H1 (cell line): Measurements from ENCODE around the gene SHMT2. TPM values are rescaled to one million over a fixed set of nuclear protein-coding genes. Genes with fewer than 3 reads are reported as not detected.
A peak's percentile ranks its signal among the peaks of the same experiment; 100 is the strongest.

Source experiments
- ASH2L ChIP-seq: fragments of 200-600, 300-600 bp; sonication (generic); IDR thresholded peaks from one replicate; pipeline ENCODE4 v1.7.1; 2017; ENCODE audit warnings: low read length
- CEBPB ChIP-seq: IDR thresholded peaks from 2 replicates; pipeline ENCODE4 v1.6.1; 2012; ENCODE audit warnings: low read depth, low read length
- NRF1 ChIP-seq: IDR thresholded peaks from 2 replicates; pipeline ENCODE4 v1.6.1; 2011; ENCODE audit warnings: mild to moderate bottlenecking, low read depth, low read length, improper control_type of control experiment
- POU5F1 ChIP-seq: IDR thresholded peaks from 2 replicates; pipeline ENCODE4 v1.6.1; 2011; ENCODE audit warnings: low read depth, mild to moderate bottlenecking, low read length, moderate library complexity
- RAD21 ChIP-seq, 2 experiments: IDR thresholded peaks in 1 of 2; conservative IDR thresholded peaks in 1 of 2; 2 replicates each; pipeline ENCODE4 v1.6.1; 2011; ENCODE audit warnings: low read depth in 2 of 2, low read length in 2 of 2, improper control_type of control experiment in 1 of 2, inconsistent platforms in 1 of 2, mild to moderate bottlenecking in 1 of 2, moderate library complexity in 1 of 2
- RNF2 ChIP-seq: fragments of 200-900, 300-1000 bp; sonication (generic); IDR thresholded peaks from 2 replicates; pipeline ENCODE4 v1.7.1; 2016; ENCODE audit warnings: borderline replicate concordance, low read depth, mild to moderate bottlenecking, antibody characterized with exemption, low read length; ENCODE audit not compliant: poor library complexity, severe bottlenecking; ENCODE audit errors: missing control alignments
- SUZ12 ChIP-seq: fragments of 200-600 bp; sonication (generic); IDR thresholded peaks from 2 replicates; pipeline ENCODE4 v1.6.1; 2012; ENCODE audit warnings: mild to moderate bottlenecking, inconsistent platforms, low read length, moderate library complexity, mixed read lengths
- TBP ChIP-seq: IDR thresholded peaks from 2 replicates; pipeline ENCODE4 v1.6.1; 2011; ENCODE audit warnings: low read depth, low read length, improper control_type of control experiment
- ZNF274 ChIP-seq: IDR thresholded peaks from 2 replicates; pipeline ENCODE4 v1.7.0; 2012; ENCODE audit warnings: low read length, borderline replicate concordance; ENCODE audit errors: extremely low read depth
- polyA plus RNA-seq, 7 experiments: library from polyadenylated mRNA; depleted of rRNA in 3 of 7; stranded (reverse) in 5 of 7; unstranded in 2 of 7; fragments of >200 nt in 5 of 7; fragments of 200-250 nt in 2 of 7; gene quantifications; 1 replicate in 5 of 7; 2 replicates in 1 of 7; 4 replicates in 1 of 7; pipeline versions ENCODE4 v1.2.1 to v1.2.3, GENCODE V29; 2011 to 2013; ENCODE audit warnings: missing spikeins in 2 of 7, mixed read lengths in 2 of 7
- total RNA-seq: library from RNA; stranded (reverse); fragmentation: NEBNext Ultra II Directional; extraction: Animal tissue kit (Norgen Biotek cat#: 25700); gene quantifications from 2 replicates; pipeline ENCODE4 v1.2.1, GENCODE V29; 2021
- TF ChIP-seq, protein P1 (sequence below): IDR thresholded peaks from 2 replicates; pipeline ENCODE4 v1.6.1; 2011; ENCODE audit warnings: low read length, improper control_type of control experiment

SHMT2 gene
- total and polyA plus RNA-seq, 2 of the 8 experiments (the other 6 are each of a cell fraction or from before 2014, with no cell fraction given) = 274 to 520 TPM

DNA sequence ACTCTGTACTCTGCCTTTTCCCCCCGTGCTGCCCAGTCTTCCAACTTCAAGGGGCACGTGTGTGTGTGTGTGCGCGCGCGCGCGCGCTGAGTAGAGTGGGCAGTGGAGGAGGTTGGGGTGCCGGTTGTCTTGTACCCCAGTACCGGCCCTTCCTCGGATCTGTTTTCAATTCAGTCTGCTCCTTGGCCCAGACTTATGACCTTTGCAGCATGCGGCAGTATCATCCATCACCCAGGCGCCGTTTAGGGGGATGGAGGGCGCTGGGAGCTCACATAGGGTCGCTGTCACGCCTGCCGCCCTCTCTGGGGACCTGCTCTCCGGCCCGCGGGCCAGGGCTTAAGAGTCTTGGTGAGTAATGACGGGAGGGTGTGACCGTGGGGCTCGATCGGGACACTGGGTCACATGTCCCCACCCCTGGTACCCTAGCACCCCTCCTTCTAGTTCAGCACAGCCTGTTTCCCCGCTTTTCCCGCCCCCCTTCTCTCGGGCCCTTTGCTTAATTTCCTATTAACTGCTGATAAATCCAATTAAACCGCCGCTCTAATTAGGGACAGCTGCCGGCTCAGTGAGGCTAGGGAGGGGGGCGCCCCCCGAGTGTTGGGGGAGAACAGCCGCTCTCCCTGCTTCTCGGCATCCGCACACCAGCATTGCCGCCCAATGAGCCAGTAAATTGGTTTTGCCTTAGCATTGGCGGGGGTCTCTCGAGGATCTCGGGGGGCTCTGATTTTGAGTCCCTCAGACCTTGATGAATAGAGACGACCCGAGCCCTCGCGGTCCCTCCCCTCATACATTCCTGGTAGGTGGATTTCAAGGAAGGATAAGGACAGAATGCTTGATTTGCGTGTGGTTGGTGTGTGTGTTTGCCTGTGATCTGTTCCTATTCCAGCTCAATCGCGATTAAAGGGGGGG, 12.1 kb downstream of the SHMT2 start (continued):
- TF ChIP-seq SUZ12 (peak; percentile 78), ZNF274 (no peak), TBP (no peak), POU5F1 (no peak), RAD21 (IDR thresholded peaks at IDR 0.05 in 1 of 2, conservative IDR thresholded peaks at IDR 0.05 in 1 of 2; ENCODE audit: low read depth in 2 of 2, low read length in 2 of 2) (no peak), RNF2 (peak; percentile 88), CEBPB (no peak), NRF1 (no peak), ASH2L (no peak)
- TF ChIP-seq, protein P1, sequence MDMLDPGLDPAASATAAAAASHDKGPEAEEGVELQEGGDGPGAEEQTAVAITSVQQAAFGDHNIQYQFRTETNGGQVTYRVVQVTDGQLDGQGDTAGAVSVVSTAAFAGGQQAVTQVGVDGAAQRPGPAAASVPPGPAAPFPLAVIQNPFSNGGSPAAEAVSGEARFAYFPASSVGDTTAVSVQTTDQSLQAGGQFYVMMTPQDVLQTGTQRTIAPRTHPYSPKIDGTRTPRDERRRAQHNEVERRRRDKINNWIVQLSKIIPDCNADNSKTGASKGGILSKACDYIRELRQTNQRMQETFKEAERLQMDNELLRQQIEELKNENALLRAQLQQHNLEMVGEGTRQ = no peak
